Ramos (cell line): ENCODE data around the gene TNFRSF13B.
"Not testable (repeated sequence)": the region's sequence is repeated elsewhere in the genome, so short reads cannot be mapped to it uniquely, and the experiment has no call there.

Experiments used
- in situ Hi-C: fragments of 300-500 bp; cut with MboI; formaldehyde crosslinking; loops from one replicate; pipeline ENCODE4 v1.14.3; 2022; ENCODE audit warnings: low sequenced_read_pairs; ENCODE audit not compliant: unreplicated experiment

TNFRSF13B gene

GRCh38 chr17:16987830-16988601 is 16.1 kb upstream of the TNFRSF13B start:
- in situ Hi-C loops, result no loop called here

DNA sequence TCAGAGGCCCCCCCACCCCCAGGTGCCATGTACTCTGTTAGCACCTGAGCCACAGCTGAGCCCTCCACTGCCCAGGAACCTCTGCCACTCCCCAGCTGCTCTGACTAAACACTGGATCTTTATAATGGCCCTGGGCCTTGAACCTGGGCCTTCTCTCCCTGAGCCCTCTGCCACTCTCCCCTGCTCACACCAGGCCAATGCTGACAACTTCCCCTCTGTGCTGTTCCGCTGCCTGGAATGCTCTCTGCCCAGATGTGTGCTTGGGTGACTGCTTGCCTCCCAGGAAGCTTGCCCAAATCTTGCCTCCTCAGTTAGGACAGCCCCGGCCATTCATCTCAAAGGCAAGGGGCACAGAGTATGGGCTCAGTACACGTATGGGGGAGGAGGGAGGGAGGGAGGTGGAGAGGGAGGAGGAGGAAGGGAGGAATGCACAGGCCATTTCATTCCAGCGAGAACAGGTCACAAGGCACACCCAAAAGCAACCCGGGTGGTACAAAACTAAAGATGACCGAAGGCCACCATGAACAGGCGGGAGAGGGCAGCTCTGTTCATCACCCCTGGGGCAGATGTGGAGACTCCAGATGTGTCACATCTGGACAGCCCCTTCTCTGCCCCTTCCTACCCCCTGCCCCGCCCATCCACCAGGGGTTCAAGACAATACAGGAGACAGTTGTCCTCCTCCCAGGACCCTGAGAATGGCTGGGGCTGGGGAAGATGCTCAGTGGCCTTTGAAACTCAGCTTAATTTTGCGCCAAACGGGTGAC is 15.3 kb upstream of the TNFRSF13B start:
- in situ Hi-C loops, result no loop called here

- in situ Hi-C loops, result no loop called here
Observed at GRCh38 chr17:16986391-16986790, 14.5 kb upstream of the TNFRSF13B start.

DNA sequence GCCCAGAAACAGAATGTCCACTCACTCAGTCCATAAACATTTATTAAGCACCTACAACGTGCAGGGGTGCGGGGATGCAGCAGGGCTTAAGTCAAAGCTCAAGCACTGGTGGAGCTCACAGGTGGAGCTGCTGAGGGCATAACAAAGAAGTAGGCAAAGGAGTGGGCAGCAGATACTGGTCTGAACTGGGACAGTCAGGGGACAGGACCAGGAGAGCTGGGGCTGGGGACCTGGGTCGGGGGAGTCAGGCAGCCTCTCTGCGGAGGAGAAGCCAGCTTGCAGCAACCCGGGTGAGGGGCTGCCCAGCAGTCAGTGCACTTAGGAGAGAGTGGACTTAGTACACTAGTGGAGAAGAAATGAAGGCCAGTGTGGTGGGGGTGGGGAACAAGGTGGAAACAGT is 10.0 kb upstream of the TNFRSF13B start:
- in situ Hi-C loops, result no loop called here

- in situ Hi-C loops, result no loop called here
Observed at GRCh38 chr17:16980813-16981731, 9.2 kb upstream of the TNFRSF13B start.

- in situ Hi-C loops, result no loop called here
Observed at GRCh38 chr17:16980061-16980460, 8.1 kb upstream of the TNFRSF13B start.

DNA sequence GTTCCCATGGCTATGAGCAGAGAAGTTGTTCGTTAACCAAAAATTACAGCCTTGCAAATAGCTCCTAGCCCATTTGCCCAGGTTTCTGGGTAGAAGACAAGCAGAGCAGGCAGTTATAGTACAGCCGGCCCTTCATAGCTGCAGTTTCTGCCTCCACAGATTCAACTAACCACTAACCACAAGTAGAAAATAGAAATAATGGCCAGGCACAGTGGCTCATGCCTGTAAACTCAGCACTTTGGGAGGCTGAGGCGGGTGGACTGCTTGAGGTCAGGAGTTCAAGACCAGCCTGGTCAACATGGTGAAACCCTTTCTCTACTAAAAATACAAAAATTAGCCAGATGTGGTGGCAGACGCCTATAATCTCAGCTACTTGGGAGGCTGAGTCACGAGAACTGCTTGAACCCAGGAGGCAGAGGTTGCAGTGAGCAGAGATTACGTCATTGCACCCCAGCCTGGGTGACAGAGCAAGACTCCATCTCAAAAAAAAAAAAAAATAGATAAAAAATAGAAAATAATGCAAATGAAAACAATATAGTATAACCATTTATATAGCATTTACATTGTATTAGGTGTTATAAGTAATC is 7.4 kb upstream of the TNFRSF13B start:
- in situ Hi-C loops, result not testable (repeated sequence)

- in situ Hi-C loops, result no loop called here
Observed at GRCh38 chr17:16977932-16978331, 6.0 kb upstream of the TNFRSF13B start.

DNA sequence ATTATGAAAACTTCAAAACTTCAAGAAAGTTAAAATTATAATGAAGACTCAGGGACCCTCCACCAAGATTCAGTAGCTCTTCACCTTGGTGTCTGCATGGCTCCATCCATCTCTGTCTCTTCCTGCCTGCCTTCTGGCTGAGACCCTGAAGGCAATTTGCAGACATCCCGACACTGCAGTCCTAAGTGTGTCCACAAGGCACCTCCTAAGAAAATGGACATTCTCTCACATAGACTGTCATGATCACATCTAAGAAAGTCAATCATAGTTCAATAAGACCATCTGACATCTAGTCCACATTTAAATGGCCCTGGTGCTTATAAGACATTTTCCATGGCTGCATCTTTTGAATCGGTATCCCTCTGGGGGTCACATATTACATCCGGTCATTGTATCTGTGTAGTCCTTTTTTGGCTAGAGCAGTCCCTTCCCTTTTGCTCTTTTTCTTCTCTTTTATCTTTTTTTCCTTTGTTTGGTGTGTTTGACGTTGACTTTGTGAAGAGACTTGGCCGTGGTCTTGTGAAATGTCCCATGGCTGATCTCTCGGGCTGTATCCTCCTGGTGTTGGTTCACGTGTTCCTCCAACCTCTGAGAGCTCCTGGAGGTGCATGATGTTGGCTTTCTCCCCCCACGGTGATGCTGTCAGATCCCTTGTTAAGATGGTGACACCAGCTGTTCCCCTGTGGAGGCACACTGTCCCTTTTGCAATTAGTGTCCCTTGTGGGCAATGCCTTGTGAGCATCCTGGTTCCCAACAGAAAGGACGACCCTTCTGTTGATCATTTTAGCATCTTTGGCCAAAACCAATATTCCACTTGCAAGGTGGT is 5.0 kb upstream of the TNFRSF13B start:
- in situ Hi-C loops, result no loop called here

GRCh38 chr17:16975744-16976625 is 4.1 kb upstream of the TNFRSF13B start:
- in situ Hi-C loops, result no loop called here

- in situ Hi-C loops, result no loop called here
Observed at GRCh38 chr17:16975277-16975651, 3.3 kb upstream of the TNFRSF13B start.

- in situ Hi-C loops, result no loop called here
Observed at GRCh38 chr17:16974569-16975276, 2.8 kb upstream of the TNFRSF13B start.

DNA sequence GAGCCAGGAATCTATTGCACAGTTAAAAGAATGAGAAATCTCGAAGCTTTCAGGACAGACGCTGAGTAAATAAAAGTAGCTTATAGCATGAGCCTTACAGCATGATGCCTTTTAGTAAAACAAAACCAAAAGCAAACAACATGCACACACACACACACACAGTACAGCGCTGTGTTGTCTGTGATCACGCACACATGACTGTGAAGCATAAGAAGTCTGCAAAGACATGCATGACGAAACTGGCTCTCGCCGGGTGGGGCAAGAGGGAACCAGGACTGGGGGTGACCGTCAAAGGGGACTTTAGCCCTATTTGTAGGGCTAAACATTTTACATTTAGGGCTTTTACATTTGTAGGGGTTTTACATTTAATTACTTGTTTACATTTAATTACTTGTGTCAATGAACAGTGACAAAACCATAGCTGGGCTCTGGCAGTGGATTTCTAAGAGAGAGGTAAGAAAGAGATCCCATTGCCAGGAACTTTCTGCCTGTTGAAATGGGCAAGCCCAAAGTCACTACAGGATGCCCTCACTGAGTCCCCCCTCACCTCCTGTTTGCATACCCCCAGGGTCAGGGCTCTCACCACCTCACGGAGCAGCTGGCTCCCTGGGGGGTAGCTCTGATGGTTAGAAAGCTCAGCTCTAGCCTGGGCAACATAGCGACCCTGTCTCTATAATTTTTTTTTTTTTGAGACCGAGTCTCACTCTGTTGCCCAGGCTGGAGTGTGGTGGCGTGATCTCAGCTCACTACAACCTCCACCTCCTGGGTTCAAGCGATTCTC is 2.0 kb upstream of the TNFRSF13B start:
- in situ Hi-C loops, result no loop called here

- in situ Hi-C loops, result not testable (repeated sequence)
Observed at GRCh38 chr17:16973043-16973442, 1.1 kb upstream of the TNFRSF13B start.

DNA sequence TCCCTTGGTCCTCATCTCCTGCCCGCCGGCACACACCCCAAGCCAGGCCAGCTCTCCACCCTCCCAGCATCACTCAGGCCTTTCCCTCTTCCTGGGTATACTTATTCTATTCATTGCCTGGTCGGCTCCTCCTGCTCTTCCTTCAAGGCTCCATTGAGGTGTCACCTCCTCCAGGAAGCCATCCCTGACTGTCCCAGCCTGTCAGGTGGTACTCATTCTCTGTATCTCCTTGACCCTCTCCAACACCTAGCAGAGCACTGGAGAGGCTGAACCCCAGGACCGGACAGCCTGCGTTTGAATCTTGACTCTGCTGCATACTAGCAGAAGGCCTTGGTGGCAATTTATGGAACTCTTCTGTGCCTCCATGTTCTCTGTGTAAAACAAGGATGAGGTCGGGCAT is 428 bp upstream of the TNFRSF13B start:
- in situ Hi-C loops, result no loop called here

GRCh38 chr17:16969931-16970906 is 1.7 kb downstream of the TNFRSF13B start:
- in situ Hi-C loops, result no loop called here
